Astrocyte of the hippocampus (primary cell): ENCODE results near the gene CHRNA1.

Experiments
- DNase-seq: peaks from one replicate; pipeline ENCODE4 v3.0.0; 2011; ENCODE audit warnings: low read depth, low spot score

The CHRNA1 gene

DNA sequence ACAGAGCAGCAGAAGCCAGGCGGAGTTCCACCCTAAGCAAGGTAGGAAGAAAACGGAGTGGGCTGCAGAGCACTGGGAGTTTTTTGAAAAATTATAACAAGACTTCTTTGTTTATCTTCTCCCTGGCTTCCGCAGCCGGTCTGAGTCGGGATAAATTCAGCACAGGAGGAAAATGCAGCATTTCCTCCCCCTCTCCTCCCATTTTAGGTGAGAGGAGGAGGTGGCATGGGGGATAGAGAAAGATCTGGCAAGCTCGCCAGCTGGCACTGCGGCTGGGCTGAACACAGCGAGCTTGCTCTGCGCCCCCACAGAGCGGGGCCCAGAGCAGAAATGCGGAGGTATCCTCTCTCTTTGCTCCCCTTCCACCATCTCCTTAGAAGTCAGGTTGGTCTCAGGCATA lies 17.7 kb upstream of the CHRNA1 start:
- DNase-seq, result no peak

DNA sequence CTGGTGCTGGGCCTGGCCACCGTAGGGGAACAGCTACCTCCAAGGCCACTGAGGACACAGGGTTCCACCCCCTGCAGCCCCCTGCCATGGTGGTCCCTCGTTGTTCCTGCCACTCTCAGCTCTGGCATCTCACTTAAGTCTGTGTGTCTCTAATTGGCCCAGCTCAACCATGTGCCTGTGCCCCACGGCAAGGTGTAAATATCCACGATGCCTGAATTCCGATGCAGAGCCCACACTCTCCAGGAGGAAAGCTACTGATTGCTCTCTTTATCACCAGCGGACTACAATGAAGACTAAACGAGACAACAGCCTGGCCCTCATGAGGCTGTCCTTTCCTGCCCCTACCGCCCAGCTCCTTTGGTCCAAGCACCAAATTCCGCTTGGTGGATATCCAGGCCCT lies 17.0 kb upstream of the CHRNA1 start:
- DNase-seq, result no peak

DNA sequence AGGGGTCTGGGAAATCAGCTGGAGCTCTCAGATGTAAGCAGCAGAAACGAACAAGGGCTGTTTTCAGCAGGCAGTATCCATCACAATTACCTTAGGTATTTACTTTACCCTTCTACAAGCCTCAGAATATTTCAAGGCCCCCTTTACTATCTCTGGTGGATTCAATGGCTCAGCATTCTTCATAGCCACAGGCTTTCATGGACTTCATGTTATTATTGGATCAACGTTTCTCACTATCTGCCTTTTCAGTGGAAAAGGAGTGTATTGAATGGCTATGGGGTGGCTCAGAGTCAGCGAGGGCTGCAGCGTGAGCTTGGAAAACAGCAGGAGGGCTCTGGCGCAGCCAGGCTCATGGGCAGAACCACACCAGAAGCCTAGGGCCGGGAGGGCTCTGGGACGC lies 16.6 kb upstream of the CHRNA1 start:
- peak; percentile 65 for DNase-seq

DNA sequence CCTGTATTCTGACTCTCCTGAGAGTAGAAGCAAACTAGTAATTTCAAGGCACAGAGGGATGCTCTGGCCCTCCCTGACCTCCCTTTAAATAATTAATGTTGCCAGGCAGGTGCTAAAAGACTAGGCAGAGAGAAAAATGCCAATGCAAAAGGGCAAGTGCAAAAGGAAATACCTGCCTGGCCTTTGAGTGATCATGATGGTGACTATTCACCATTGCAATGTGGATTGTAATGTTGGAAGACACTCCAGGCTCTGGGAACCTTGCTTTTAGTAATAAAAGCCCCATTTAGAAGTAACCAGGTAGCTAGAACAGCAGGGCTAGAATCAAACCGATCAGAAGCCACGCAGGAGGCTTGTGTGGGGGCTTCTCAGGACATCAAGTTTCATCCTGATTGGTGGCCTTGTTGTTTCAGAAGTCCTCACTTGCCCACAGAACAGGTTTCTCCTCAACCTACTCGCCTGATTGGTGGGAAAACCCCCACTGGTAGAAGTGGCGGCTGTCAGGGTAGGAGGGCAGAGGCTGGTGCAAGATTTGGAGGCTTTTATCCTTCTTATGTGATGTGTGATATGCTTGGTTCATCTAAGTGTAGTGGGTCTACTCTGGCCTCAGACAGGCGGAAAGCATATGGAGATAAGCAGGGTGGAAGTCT lies 16.0 kb upstream of the CHRNA1 start:
- no peak for DNase-seq

DNA sequence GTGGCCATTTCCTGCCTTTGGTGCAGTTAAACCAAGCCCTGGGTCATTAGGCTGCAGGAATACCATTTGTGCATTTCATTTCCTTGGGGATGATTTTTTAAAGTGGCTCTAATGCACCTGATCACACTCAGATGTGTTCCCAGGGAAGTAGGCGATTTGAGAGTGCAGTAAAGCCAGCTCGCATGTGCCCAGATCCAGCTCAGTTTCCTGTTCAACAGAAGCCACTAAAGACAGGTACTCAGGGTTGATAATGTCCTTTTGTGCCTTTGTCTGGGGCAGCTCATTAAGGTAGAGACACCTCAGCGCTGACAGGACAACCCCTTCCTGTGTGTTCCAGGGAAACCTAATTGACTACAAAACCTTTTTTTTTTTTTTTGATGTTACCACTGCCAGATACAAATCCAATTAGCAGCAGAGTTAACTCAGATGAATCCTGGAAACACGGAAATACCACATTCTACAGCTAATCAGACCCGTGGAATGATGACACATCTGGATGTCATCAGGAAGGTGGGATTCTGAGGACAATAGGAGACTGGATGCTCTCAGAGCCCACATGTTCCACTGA lies 15.2 kb upstream of the CHRNA1 start:
- peak; percentile 60 for DNase-seq

DNA sequence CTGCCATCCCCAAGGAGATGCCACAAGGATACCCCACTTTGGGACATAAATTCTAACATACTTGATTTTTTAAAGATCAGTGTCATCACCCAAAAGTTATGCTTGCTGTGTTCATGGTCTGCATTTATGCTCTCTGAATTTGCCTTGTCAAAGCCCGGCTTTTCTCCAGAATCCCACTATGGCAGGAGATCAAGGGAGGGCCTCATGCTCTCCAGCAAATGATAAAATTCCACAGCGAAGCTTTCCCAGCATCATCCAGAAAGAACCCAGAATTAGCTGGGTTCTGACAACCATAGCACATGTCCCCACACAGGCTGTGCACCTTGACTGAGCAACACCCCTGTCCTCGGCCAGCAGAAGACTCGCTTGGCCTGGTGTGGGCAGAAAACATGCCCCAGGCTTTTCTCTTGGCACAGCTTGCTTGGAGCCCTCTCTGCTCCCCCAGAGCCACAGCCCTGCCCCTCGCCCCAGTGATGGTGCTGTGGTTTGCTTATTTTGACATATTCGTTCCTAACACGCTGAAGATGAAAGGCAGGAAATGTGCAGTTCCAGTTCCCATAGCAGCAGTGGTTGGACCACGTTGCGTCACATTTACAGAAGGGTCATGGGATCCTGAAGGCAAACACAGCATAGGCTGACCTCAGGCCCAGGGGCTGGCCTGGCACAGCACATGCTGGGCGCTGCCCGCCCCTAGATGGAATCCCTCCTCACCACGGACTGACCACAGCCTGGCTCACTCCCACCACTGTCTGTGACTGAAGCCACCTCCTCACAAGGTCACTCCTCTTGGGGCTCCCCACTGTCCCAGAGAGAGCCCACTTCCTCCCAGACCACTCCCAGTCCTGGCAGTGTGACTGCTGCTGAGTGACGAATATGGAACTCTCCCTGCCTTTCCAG lies 14.1 kb upstream of the CHRNA1 start:
- DNase-seq, result peak; percentile 96

DNA sequence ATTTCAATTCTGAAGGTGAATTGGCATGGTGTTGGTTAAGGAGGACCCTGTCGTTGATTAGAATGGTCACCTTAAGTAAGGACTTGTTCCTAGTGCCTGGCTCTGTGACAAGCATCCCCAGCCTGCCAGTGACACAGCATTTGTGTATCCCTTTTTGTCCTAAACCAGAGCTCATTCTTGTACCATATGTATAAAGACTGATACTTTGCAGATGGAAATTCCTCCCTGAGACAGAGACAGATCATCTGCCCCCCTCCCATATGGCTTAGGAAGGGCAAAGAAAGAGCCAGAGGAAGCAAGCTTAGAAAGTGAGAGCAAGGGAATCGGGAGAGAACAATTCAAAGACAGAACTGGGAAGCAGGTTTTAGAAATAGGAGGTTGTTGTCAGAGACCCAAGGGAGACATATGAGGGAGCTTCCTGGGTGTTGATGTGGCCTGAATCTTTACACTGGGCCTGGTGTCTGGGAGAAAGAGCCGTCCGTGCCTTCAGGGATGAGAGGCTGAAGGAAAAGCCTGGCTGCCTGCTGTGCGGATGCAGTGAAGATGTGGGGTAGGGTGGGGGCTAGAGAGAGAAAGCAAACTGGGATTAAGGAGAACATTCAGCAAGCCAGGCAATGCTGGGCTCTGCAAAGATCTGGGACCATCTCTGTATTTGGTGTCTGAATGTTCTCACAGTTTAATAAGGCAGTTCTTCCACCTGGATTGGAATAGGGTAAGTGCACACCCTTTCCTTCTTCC lies 13.2 kb upstream of the CHRNA1 start:
- no peak for DNase-seq

DNA sequence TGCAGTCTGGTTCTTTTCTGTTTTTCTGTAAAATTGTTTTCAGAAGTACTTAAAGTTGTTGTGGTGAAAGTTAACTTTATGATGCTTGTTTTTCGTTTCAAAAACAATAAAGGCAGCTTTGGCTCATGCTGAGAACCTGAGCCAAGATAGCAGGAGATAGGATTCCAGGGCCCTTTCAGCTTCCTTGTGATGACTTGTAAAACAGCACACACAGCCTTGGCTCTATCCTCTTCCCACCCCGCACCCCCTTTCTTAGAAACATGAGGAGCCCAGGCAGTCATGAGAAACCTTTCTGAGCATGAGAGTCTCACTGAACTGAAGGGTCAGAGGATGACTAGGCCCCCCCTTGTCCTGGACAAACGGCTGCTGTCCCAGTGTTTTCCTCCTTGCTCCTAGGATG lies 12.4 kb upstream of the CHRNA1 start:
- no peak for DNase-seq

DNA sequence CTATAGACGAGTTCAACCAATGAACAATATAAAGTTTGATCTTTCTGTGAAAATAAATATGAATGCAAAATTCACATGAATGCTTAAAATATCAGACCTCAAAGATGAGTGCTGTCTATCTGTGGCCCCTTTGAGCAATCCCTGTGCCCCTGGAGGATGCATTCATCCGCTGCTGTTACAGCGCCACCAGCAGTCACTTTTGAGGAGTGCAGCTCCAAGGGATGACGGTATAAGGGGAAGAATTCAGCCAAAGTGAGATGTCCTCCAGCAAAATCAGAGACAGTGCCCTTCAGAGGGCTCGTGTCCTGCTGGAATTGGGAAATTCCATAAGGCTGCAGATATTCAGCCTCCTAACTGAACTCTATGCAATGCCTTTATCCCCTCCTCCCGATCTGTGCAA lies 12.0 kb upstream of the CHRNA1 start:
- DNase-seq, result no peak

DNA sequence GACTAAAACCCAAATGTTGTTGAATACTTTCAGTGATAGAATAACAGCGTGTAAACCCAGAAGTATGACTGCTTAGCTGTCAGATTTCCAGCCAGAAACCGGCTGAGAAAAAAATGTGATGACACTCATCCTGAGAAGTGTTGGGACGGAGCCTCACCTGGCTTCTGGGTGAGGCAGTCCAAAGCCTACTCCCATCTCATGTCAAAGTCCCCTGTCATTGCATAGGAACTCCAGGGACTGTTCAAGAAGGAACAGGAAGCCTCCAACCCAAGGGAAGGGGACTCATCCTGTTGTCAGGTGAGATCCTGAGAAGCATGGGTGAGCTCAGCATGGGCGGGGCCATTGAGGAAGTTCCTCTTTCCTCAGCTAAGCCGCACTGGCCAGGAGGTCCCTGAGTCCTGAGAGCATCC lies 11.3 kb upstream of the CHRNA1 start:
- DNase-seq, result no peak

DNA sequence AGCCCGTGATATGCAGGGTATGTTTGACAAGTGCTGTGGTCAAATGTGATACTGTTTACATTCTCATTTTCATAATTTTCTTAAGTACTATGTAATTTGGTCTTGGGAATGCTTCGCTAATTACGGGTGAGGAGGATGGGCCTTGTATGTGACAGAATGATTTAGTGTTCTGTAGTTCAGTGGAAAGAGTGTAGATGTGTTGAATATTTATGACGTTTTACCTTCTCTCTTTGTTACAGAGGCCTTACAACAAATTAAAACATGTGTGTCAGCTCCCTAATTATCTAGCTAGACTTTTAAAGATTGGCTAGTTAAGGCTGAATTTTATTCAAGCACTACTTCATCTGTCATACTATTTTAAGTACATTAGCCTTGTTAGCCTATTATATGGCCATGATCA lies 10.6 kb upstream of the CHRNA1 start:
- no peak for DNase-seq

DNA sequence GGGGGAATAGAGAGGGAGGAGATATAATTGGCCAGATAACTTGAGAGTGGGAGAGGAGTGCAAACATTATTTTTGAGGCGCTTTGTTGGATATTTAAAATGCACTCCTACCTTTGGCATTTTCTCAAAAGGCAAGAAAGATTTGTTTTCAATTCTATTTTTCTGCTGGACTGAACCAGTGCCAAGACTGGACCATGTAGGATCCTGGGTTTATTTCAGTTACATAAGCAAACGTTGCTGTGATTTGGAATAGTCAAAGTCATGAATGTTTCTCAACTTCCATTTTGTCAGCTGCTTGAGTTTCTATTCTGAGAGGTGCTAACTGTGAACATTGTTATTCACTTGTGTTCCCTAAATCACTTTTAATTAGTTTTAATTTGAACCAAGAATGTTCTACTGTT lies 8.9 kb upstream of the CHRNA1 start:
- no peak for DNase-seq

DNA sequence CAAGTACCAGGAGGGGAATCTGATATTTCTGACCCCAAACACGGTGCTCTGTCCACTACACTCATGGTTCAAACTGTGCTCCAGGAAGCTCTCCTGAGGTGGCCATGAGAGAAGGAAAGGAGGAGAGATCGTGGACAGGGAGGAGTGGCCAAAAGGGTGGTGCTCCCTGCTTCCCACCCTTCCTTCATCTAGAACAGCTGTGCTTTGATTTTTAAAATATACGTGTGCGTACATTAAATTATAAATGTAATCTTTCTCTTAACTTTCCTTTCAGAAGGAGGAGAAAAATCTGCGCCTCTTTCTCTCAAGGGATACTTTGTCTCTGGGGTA lies 8.2 kb upstream of the CHRNA1 start:
- DNase-seq, result no peak

DNA sequence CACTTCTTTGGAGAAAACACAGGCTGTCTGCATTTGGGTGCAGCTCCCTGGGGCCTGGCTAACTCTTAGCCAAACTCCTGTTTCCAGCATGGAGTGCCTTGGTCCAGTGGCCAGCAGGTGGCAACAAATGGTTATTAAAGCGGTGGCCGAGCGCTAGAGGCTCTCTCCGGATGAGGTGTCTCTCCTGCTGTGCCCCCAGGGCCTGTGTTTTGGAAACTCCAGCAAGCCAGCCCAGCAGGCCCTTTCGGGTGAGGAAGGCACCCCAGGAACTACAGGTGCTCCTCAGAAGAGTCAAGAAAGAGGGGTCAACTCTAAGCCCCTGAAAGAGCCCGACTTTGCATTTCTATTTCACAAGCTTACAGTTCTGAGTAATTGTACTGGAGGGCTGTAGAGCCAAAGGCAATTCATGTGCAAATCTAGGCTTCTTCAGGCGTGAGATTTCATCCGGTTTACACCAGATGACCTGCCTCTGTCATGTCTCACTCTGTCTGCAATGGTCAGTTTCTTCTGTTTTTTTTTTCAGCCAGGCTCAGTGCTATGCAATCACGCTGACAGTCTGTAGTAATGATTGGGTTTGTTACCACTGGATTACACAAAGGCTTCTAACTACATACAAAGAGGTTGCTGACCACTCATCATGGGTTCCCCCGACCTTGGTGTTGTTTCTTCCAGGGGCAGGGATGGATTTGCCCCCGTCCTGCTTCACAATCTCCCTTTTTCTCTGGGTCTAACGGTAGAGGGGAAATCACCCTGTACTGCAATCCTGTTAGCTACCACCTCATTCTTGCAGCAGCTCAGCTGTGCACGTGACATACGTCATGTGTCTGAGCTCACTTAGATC lies 7.6 kb upstream of the CHRNA1 start:
- peak; percentile 92 for DNase-seq

DNA sequence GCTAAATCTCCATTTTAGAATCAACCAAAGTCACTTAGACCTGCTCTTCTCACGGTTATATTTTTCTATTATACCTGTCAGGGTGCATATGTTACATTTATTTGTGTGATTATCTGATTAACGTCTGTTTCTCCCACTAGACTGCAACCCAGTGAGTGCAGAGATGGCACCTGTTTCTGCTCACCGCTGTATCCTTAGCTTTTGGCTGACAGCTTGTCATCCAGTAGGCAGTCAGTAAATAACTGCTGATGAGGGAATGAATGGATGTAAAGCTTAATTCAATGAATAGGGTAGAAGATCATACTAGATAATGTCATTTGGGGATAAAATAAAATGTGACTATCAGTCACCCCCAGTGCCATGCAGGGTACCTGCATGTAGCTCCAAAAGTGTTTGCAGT lies 6.9 kb upstream of the CHRNA1 start:
- DNase-seq, result no peak

DNA sequence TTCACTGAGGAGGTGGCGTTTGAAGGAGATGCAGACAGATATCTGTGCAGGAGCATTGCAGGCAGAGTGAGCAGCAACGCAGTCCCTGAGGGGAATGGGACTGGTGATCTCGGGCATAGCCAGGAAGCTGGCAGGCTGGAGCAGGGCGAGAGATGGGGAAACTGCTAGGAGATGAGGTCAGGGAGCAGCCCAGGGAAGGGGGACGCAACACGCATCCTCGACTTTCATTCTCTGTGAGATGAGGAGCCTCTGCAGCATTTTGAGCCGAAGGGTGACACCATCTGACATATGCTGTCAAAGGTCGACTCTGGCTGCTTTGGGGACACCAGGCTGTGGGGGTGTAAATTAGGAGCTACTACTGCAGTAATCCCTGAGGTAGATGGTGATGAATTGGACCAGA lies 4.3 kb upstream of the CHRNA1 start:
- DNase-seq, result no peak

DNA sequence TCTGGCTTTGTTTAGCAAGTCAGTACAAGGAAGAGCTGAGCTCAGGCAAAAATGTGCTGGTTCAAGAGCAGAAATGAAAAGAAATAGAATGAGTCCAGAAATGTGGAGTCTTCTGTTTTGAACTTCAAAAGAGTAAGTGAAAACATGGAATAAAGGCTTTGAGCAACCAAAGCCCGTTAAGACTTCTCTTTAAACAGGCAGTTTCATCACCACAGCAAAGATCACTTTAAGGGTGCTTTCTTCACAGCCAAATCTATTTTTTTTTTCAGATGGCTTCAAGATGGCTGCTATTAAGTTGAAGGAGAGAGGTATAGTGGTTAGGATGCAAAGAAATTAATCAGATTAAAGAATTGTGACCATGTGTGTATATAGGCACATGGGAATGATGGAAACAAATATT lies 2.0 kb upstream of the CHRNA1 start:
- DNase-seq, result no peak

DNA sequence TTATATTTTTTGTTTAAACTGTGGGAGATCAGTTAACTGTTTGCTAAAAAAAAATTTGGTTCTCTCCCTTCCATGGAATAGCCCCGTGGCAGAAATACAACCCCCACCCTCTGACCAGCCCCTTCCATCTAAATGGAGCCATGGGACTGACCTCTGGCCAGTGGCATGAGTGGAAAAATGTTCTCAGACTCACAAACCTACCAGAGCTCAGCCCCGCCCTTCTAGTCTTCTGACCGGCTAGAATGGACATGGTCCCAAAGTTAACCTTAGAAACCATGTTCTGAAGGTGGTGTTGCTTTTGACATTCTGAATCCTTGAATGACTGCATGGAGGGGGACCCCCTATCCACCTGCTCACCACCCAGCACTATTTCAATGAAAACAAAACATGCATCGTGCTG lies 1.3 kb upstream of the CHRNA1 start:
- DNase-seq, result no peak

DNA sequence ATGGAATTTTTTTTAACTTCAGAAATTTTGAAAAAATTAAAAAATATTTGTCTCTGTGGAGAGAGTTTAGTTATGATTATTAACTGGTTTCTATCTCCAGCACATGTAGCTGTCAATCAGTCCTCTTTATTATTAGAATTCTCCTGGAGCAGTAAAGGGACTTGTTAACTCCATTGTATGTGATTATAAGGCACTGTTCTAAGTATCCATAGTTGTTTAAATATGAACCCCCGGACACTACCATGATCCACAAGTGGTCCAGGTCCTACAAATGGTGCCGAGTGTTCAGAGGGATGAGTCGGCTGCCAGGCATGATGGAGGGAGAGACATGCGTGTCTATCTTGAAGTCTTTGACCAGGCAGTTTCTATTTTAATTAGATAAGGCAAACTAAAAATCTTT lies 492 bp downstream of the CHRNA1 start:
- no peak for DNase-seq

DNA sequence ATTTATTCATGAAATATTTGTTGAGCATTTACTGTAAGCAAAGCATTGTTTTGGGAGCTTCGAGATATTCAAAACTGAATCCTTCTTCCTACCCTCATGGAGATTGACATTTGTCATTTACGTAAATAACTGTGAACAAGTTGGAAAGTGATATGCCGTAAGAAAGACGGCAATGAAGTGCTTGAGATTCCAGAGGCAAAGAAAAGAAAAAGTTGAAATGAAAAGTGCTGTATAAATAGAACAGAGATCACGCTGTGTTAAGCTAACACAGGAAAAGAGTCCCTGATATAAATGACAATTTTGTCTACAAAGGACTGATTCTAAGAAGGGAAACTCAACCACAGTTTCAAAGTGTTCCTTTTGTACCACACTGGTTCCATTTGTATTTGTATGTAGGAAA lies 1.8 kb downstream of the CHRNA1 start:
- DNase-seq, result no peak

DNA sequence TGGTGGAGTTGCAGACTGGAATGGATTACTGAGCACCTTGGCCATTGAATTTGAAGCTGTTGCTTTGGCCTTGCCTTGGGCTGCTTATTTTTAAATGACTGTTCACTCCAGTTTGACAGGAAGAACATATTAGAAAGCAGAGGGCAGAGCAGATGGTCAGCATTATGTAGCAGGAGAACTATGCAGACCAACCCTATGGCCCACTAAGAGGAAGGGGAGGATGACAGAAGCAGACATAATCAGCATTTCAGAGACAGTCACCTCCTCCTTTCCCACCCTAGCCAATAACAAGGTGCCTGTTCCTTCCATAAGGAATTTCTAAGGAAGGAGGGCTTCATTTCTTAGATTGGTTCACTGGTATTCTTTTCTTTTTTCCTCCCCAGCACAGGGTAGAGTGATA lies 2.4 kb downstream of the CHRNA1 start:
- DNase-seq, result no peak
